GM06990 (cell line): ENCODE measurements around the gene ANKRD27.

ENCODE experiments used
- DNase-seq: peaks from one replicate; pipeline ENCODE4 v3.0.0-alpha.2; 2011; ENCODE audit not compliant: insufficient read length; ENCODE audit errors: extremely low read depth
- H3K27me3 ChIP-seq: replicated peaks from 2 replicates; pipeline ENCODE4 v1.6.0; 2011; ENCODE audit warnings: low read length; ENCODE audit not compliant: control insufficient read depth, insufficient read depth
- H3K36me3 ChIP-seq: 2 replicates; pipeline ENCODE4 v1.5.1; 2011; ENCODE audit warnings: low read length; ENCODE audit not compliant: control insufficient read depth, insufficient read depth
- H3K4me3 ChIP-seq: replicated peaks from 2 replicates; pipeline ENCODE4 v1.5.1; 2011; ENCODE audit warnings: low read depth, mild to moderate bottlenecking, control low read depth, low read length
- TF ChIP-seq, protein P1 (sequence below): IDR thresholded peaks from 2 replicates; pipeline ENCODE4 v1.5.1; 2011; ENCODE audit warnings: low read length, control low read depth, mild to moderate bottlenecking, inconsistent platforms; ENCODE audit not compliant: insufficient read depth, poor library complexity, severe bottlenecking

Gene ANKRD27

DNA sequence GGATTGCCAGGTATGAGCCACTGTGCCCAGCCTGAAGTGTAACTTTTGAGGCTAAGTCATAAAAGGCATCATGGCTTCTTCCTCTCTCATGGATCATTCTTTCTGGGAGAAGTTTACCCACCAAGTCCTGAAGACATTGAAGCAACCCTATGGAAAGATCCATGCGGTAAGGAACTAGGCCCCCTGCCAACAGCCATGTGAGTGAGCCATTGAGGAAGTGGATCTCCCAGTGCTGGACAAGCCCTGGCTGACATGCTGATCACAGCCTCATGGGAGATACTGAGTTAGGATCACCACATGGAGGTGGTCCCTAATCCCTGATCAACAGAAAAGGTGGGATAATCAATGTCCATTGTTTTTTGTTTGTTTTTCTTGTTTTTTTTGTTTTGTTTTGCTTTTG is 13.3 kb upstream of the ANKRD27 start:
- no peaks in the 10 kb centered on the region for H3K36me3 ChIP-seq

DNA sequence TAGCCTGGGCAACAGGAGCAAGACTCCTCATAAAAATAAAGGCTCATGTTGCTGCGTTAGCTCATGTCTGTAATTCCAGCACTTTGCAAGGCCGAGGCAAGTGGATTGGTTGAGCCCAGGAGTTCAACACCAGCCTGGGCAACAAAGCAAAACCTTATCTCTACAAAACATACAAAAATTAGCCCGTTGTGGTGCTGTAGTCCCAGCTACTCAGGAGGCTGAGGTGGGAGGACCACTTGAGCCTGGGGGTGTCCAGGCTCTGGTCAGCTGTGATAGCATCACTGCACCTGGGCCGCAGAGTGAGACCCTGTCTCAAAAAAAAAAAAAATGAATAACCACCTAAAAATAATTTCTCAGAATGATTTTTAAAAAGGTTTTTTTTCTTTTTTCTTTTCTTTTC is 12.7 kb upstream of the ANKRD27 start:
- no peak for DNase-seq

More for the DNA sequence above, 13.3 kb upstream of the ANKRD27 start:
- TF ChIP-seq, protein P1, sequence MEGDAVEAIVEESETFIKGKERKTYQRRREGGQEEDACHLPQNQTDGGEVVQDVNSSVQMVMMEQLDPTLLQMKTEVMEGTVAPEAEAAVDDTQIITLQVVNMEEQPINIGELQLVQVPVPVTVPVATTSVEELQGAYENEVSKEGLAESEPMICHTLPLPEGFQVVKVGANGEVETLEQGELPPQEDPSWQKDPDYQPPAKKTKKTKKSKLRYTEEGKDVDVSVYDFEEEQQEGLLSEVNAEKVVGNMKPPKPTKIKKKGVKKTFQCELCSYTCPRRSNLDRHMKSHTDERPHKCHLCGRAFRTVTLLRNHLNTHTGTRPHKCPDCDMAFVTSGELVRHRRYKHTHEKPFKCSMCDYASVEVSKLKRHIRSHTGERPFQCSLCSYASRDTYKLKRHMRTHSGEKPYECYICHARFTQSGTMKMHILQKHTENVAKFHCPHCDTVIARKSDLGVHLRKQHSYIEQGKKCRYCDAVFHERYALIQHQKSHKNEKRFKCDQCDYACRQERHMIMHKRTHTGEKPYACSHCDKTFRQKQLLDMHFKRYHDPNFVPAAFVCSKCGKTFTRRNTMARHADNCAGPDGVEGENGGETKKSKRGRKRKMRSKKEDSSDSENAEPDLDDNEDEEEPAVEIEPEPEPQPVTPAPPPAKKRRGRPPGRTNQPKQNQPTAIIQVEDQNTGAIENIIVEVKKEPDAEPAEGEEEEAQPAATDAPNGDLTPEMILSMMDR: no peak
- H3K4me3 ChIP-seq: no peak overlapping the region
- no peaks in the 10 kb centered on the region for H3K27me3 ChIP-seq
- no peak for DNase-seq

DNA sequence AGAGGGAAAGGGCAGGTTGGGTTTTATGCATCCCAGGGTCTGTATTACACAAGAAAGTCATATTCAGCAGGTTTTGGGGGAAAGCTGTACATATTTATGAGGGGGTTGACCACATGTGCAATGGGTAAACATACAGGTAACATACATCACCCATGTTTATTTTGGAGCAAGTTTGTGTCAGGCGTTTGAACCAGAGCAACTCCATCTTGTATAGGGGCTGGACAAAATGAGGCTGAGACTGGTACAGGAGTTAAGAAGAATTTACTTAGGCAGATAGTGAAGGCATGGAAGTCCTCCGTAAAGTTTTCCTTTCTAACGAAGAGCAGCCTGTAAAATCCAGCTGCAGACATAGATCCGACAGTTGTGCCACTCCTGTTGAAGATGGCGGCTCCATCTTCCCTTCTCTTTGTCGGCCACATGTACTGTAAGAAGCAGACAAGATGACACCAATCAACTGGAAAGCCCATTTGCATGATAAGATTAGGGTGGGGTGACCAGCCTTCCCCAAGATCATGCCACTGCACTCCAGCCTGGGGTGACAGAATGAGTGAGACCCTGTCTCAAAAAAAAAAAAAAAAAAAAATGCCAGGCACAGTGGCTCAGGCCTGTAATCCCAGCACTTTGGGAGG is 12.0 kb upstream of the ANKRD27 start:
- TF ChIP-seq, protein P1: no peak
- no peak for DNase-seq
- Histone ChIP-seq H3K36me3 (no peaks in the 10 kb centered on the region), H3K4me3 (no peak overlapping the region), H3K27me3 (no peaks in the 10 kb centered on the region)

More for the DNA sequence above, 12.7 kb upstream of the ANKRD27 start:
- Histone ChIP-seq H3K4me3 (no peak overlapping the region), H3K36me3 (no peaks in the 10 kb centered on the region), H3K27me3 (no peaks in the 10 kb centered on the region)
- TF ChIP-seq, protein P1: no peak

DNA sequence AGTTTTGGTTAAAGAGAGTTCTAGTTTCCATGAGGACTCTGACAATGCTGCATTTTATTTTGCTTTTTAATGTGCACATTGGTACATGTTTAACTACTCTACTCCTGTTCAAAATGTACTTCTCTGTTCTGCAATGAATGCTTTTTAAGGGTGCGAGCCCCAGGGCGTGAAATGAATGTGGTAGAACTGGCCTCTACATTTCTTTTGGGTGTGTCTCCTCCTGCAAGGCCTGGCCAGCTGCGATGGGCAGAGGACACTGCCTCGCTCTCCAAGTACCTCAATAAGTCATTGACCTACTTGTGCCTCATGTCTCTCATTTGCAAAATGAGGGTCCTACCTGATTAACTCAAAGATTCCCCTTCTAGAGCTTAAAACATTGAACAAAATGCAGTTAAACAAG is 7.3 kb upstream of the ANKRD27 start:
- Histone ChIP-seq H3K36me3 (no peaks in the 10 kb centered on the region), H3K4me3 (no peak overlapping the region), H3K27me3 (no peaks in the 10 kb centered on the region; the same call in 1 of the 2 replicates)
- DNase-seq: no peak
- TF ChIP-seq, protein P1: no peak

DNA sequence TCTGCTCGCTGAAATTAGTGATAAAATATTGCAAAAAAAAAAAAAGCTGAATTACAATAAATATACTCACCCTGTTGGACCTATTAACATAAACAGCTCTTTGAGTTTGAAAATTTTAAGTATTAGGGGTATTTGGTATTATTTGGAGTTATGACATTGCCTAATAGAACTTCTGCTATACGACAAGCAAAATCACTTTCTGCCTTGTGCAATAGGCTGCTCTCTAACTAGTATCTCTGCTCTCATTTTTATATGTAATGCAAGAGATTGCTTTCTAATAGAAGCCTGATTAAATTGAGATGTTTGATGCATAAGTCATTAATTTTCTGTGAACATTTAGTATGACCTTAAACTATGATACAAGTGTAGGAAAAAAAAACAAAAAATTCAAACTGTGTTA is 6.0 kb upstream of the ANKRD27 start:
- no peaks in the 10 kb centered on the region for H3K36me3 ChIP-seq
- no peak for DNase-seq
- H3K27me3 ChIP-seq: no peaks in the 10 kb centered on the region; the same call in 1 of the 2 replicates

More for the DNA sequence above, 6.0 kb upstream of the ANKRD27 start:
- no peak overlapping the region for H3K4me3 ChIP-seq
- TF ChIP-seq, protein P1: no peak
